Measurements from ENCODE around the gene ADARB1. TPM values are rescaled to one million over a fixed set of nuclear protein-coding genes. Genes with fewer than 3 reads are reported as not detected.

Gene ADARB1
- polyA plus RNA-seq, 4 donors, result 14.1 to 17.7 (median 17.1) TPM

Other genes starting within 250 kb of the ADARB1 start
- gene PTTG1IP, start 200.9 kb upstream of the ADARB1 start, polyA plus RNA-seq (ENCODE audit: insufficient read length in 4 of 4), result 100 to 1,000 TPM; 283 to 306 (median 289) TPM
- gene ITGB2, start 153.7 kb upstream of the ADARB1 start, polyA plus RNA-seq (ENCODE audit: insufficient read length in 4 of 4), result 10 to 100 TPM in 3 of 4 donors, 1 to 10 TPM in 1; 9.4 to 15.0 (median 12.1) TPM
- gene SLX9, start 134.6 kb upstream of the ADARB1 start, polyA plus RNA-seq (ENCODE audit: insufficient read length in 4 of 4), result 10 to 100 TPM; 13.4 to 27.2 (median 15.0) TPM
- 10 to 100 TPM; 34.6 to 42.1 (median 35.3) TPM for gene POFUT2, start 213.3 kb downstream of the ADARB1 start, polyA plus RNA-seq (ENCODE audit: insufficient read length in 4 of 4)

Data from right renal pelvis (tissue), 4 donors.